ENCODE measurements around the gene SLC18A3. TPM values are rescaled to one million over a fixed set of nuclear protein-coding genes. Genes with fewer than 3 reads are reported as not detected.

Gene SLC18A3
- total RNA-seq, 1 experiment from 2014 or later: not detected

DNA sequence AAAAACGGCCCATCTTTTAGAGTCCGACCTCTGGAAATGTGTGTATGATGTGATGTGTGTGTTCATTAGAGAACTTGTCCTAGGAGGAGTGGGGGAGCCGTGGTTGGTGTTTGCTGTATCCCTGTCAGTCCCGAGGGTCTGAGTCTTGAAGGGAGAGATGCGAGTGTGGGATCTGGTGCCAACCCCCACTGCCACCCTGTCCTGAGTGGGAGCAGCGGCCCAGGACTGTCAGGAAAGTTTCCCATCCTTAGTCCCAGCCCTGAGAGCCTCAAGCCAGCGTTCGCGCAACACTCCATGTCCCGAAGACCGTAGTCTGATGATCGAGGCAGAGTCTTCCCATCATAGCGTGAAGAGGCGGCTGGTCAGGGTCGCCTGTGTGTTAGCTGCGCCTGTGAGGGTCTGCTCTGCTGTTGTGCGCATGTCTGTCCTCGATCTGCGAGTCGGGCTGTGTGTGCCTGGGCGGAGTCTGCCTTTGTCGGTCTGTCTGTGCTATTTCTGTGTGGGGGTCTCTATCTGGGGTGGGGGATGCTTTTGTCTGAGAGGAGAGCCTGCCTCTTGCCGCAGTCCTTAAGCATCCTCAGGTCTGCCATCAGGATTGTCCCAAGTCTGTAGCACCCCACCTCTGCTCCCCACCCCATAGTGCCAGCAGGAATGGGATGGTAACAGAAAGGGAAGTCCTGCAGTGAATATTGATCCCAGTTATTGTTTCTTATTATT is 3.2 kb downstream of the SLC18A3 start:
- no TSS peak for BruUV-seq (replicated peaks)
- POLR2A ChIA-PET: interaction anchor here (0.7 kb wide), 2 partner anchors 9 to 288 kb away, joined by 3 read pairs; no protein-coding TSS in a partner anchor
- CTCF ChIA-PET: no interaction called here
- H3K9me3 ChIP-seq (ENCODE audit: control insufficient read depth, insufficient read depth, low read depth, low read length): no peaks in the 10 kb centered on the region
- no peak for TF ChIP-seq SIN3A (IDR thresholded peaks at IDR 0.05; ENCODE audit: borderline replicate concordance, insufficient read depth, low read depth, low read length)
- no peak for TF ChIP-seq POLR2AphosphoS5 (IDR thresholded peaks at IDR 0.05; ENCODE audit: low read depth, low read length)
- no peak for TF ChIP-seq TCF7L2 (IDR thresholded peaks at IDR 0.05; ENCODE audit: low read depth, low read length)
- TF ChIP-seq, protein P1, sequence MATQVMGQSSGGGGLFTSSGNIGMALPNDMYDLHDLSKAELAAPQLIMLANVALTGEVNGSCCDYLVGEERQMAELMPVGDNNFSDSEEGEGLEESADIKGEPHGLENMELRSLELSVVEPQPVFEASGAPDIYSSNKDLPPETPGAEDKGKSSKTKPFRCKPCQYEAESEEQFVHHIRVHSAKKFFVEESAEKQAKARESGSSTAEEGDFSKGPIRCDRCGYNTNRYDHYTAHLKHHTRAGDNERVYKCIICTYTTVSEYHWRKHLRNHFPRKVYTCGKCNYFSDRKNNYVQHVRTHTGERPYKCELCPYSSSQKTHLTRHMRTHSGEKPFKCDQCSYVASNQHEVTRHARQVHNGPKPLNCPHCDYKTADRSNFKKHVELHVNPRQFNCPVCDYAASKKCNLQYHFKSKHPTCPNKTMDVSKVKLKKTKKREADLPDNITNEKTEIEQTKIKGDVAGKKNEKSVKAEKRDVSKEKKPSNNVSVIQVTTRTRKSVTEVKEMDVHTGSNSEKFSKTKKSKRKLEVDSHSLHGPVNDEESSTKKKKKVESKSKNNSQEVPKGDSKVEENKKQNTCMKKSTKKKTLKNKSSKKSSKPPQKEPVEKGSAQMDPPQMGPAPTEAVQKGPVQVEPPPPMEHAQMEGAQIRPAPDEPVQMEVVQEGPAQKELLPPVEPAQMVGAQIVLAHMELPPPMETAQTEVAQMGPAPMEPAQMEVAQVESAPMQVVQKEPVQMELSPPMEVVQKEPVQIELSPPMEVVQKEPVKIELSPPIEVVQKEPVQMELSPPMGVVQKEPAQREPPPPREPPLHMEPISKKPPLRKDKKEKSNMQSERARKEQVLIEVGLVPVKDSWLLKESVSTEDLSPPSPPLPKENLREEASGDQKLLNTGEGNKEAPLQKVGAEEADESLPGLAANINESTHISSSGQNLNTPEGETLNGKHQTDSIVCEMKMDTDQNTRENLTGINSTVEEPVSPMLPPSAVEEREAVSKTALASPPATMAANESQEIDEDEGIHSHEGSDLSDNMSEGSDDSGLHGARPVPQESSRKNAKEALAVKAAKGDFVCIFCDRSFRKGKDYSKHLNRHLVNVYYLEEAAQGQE (IDR thresholded peaks at IDR 0.05; ENCODE audit: insufficient read depth in 1 of 2, low read depth in 2 of 2, low read length in 1 of 2): no peak
- TF ChIP-seq, protein P2, sequence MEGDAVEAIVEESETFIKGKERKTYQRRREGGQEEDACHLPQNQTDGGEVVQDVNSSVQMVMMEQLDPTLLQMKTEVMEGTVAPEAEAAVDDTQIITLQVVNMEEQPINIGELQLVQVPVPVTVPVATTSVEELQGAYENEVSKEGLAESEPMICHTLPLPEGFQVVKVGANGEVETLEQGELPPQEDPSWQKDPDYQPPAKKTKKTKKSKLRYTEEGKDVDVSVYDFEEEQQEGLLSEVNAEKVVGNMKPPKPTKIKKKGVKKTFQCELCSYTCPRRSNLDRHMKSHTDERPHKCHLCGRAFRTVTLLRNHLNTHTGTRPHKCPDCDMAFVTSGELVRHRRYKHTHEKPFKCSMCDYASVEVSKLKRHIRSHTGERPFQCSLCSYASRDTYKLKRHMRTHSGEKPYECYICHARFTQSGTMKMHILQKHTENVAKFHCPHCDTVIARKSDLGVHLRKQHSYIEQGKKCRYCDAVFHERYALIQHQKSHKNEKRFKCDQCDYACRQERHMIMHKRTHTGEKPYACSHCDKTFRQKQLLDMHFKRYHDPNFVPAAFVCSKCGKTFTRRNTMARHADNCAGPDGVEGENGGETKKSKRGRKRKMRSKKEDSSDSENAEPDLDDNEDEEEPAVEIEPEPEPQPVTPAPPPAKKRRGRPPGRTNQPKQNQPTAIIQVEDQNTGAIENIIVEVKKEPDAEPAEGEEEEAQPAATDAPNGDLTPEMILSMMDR (IDR thresholded peaks at IDR 0.05): no peak
- H3K4me3 ChIP-seq (ENCODE audit: low read depth in 2 of 2, low read length in 2 of 2): no peak overlapping the region
- in situ Hi-C loops (cut with HindIII; ENCODE audit: low pct_unique_long_range_greater_than_20kb, low sequenced_read_pairs): no loop called here
- H3K27me3 ChIP-seq (ENCODE audit: control insufficient read depth, insufficient read depth, low read length): peaks cover 22% of the 10 kb centered on the region; the same call in 1 of the 2 replicates
- ATAC-seq (no peak), DNase-seq (ENCODE audit: low read depth, low spot score) (no peak)
- no peaks in the 10 kb centered on the region for H3K36me3 ChIP-seq (ENCODE audit: control insufficient read depth, insufficient read depth, low read length)
- no peak overlapping the region for H3K27ac ChIP-seq (ENCODE audit: low read length)
- intact Hi-C loops (cut with micrococcal nuclease; ENCODE audit: unreplicated experiment): no loop called here
- no peaks in the 10 kb centered on the region for H3K4me1 ChIP-seq (ENCODE audit: control insufficient read depth, insufficient read depth, low read length)

- DNase-seq (ENCODE audit: low read depth, low spot score) (no peak), ATAC-seq (no peak)
- POLR2A ChIA-PET: no interaction called here
- no peaks in the 10 kb centered on the region for H3K4me1 ChIP-seq (ENCODE audit: control insufficient read depth, insufficient read depth, low read length)
- TF ChIP-seq, protein P2 (IDR thresholded peaks at IDR 0.05): no peak
- no peak for TF ChIP-seq POLR2AphosphoS5 (IDR thresholded peaks at IDR 0.05; ENCODE audit: low read depth, low read length)
- TF ChIP-seq SIN3A (IDR thresholded peaks at IDR 0.05; ENCODE audit: borderline replicate concordance, insufficient read depth, low read depth, low read length): no peak
- TF ChIP-seq TCF7L2 (IDR thresholded peaks at IDR 0.05; ENCODE audit: low read depth, low read length): no peak
- TF ChIP-seq, protein P1 (IDR thresholded peaks at IDR 0.05; ENCODE audit: insufficient read depth in 1 of 2, low read depth in 2 of 2, low read length in 1 of 2): no peak
- no TSS peak for BruUV-seq (replicated peaks)
- peaks cover 20% of the 10 kb centered on the region; the same call in 1 of the 2 replicates for H3K27me3 ChIP-seq (ENCODE audit: control insufficient read depth, insufficient read depth, low read length)
- intact Hi-C loops (cut with micrococcal nuclease; ENCODE audit: unreplicated experiment) (no loop called here), in situ Hi-C loops (cut with HindIII; ENCODE audit: low pct_unique_long_range_greater_than_20kb, low sequenced_read_pairs) (no loop called here)
- CTCF ChIA-PET: no interaction called here
- no peak within 1 kb of the TSS for H3K4me3 ChIP-seq (ENCODE audit: low read depth in 2 of 2, low read length in 2 of 2)
- H3K36me3 ChIP-seq (ENCODE audit: control insufficient read depth, insufficient read depth, low read length): no peaks in the 10 kb centered on the region
- no peak within 1 kb of the TSS for H3K27ac ChIP-seq (ENCODE audit: low read length)
- no peaks in the 10 kb centered on the region for H3K9me3 ChIP-seq (ENCODE audit: control insufficient read depth, insufficient read depth, low read depth, low read length)
Measured at GRCh38 chr10:49613882-49614241, 3.8 kb downstream of the SLC18A3 start, which contains the start of gene CHAT. CHAT (plus strand) TSS chr10:49614037; CDS start chr10:49614190, 153 bp downstream.
